HepG2 (cell line): ENCODE results near the gene MGLL. TPM values are rescaled to one million over a fixed set of nuclear protein-coding genes. Genes with fewer than 3 reads are reported as not detected.

Source experiments
- ATAC-seq: fragments of 200-7000 bp; cut with Tn5 transposase; 3 replicates; pipeline ENCODE4 v1.9.1; 2020; ENCODE audit warnings: mild to moderate bottlenecking, moderate library complexity
- BruUV-seq: library from RNA; stranded (reverse); fragments of 400-500 nt; replicated peaks from 2 replicates; lab custom pipeline; 2021; lab: Mats Ljungman, UMichigan
- CTCF ChIA-PET: fragments of 300-600 bp; formaldehyde crosslinking; extraction: SDS; loops from one replicate; lab custom pipeline; 2021; ENCODE audit warnings: low total read pairs, inconsistent platforms, low intra/inter-chr PET ratio; lab: Yijun Ruan, JAX
- POLR2A ChIA-PET: fragments of 350-600 bp; sonication (Branson Sonifier 250); formaldehyde crosslinking; loops from one replicate; lab custom pipeline; 2020; ENCODE audit warnings: antibody characterized with exemption, inconsistent platforms; lab: Yijun Ruan, JAX
- DNase-seq: peaks from one replicate; pipeline ENCODE4 v3.0.0-alpha.2; 2015; ENCODE audit warnings: low spot score
- FAIRE-seq: peaks from 3 replicates; lab custom pipeline; 2011; peaks lifted over from hg19 to GRCh38; lab: Jason Lieb, UNC
- H2AFZ ChIP-seq: one replicate; pipeline ENCODE4 v1.6.1; 2011; ENCODE audit warnings: low read length, inconsistent platforms
- H3K27ac ChIP-seq: fragments of 300-600 bp; 3 replicates; pipeline ENCODE4 v1.8.0; 2011; ENCODE audit warnings: mixed run types, mild to moderate bottlenecking, mixed read lengths, low read length, inconsistent platforms; ENCODE audit not compliant: insufficient read depth; ENCODE audit errors: extremely low read length
- H3K27me3 ChIP-seq, 2 experiments: fragments of 200-600 bp in 1 of 2; 2 replicates in 1 of 2; 3 replicates in 1 of 2; pipeline versions ENCODE4 v1.6.0 to v1.8.0; 2011; ENCODE audit warnings: low read length in 2 of 2, mild to moderate bottlenecking in 2 of 2, moderate library complexity in 2 of 2, inconsistent platforms in 1 of 2; ENCODE audit not compliant: insufficient read depth in 2 of 2, control insufficient read depth in 1 of 2
- H3K36me3 ChIP-seq, 2 experiments: fragments of 200-600 bp in 1 of 2; replicated peaks in 1 of 2; 2 replicates in 1 of 2; 3 replicates in 1 of 2; pipeline versions ENCODE4 v1.5.1 to v1.8.0; 2011; ENCODE audit warnings: low read length in 2 of 2, inconsistent platforms in 1 of 2; ENCODE audit not compliant: insufficient read depth in 2 of 2, control insufficient read depth in 1 of 2
- H3K4me1 ChIP-seq: 2 replicates; pipeline ENCODE4 v1.5.1; 2012; ENCODE audit warnings: low read length, inconsistent platforms; ENCODE audit not compliant: insufficient read depth
- H3K4me2 ChIP-seq: 2 replicates; pipeline ENCODE4 v1.6.0; 2011; ENCODE audit warnings: low read depth, low read length, inconsistent platforms
- H3K4me3 ChIP-seq, 3 experiments: fragments of 200-600 bp in 1 of 3; sonication (generic), shearing (Covaris generic) in 1 of 3; replicated peaks in 1 of 3; 2 replicates each; pipeline ENCODE4 v1.5.1; 2011 to 2016; ENCODE audit warnings: low read length in 3 of 3, inconsistent platforms in 2 of 3, low read depth in 2 of 3, mild to moderate bottlenecking in 2 of 3, control low read depth in 1 of 3, mixed read lengths in 1 of 3; ENCODE audit not compliant: insufficient read depth in 1 of 3
- H3K79me2 ChIP-seq: one replicate; pipeline ENCODE4 v1.6.1; 2011; ENCODE audit warnings: low read length, inconsistent platforms; ENCODE audit not compliant: insufficient read depth
- H3K9ac ChIP-seq: 2 replicates; pipeline ENCODE4 v1.6.0; 2011; ENCODE audit warnings: mild to moderate bottlenecking, low read depth, low read length, inconsistent platforms; ENCODE audit not compliant: insufficient read depth
- H3K9me3 ChIP-seq: 2 replicates; pipeline ENCODE4 v1.5.1; 2012; ENCODE audit warnings: mild to moderate bottlenecking, low read length
- H4K20me1 ChIP-seq: 2 replicates; pipeline ENCODE4 v1.6.0; 2011; ENCODE audit warnings: inconsistent platforms, mild to moderate bottlenecking, low read length, moderate library complexity; ENCODE audit not compliant: insufficient read depth
- ADNP ChIP-seq: sonication (generic); formaldehyde crosslinking; IDR thresholded peaks from 2 replicates; pipeline ENCODE4 v1.4.0; 2020; ENCODE audit warnings: missing genetic modification reagents
- AKNA ChIP-seq: sonication (generic); formaldehyde crosslinking; IDR thresholded peaks from 2 replicates; pipeline ENCODE4 v1.4.0; 2020; ENCODE audit warnings: missing genetic modification reagents, borderline replicate concordance
- HNF4A ChIP-seq: sonication (generic); formaldehyde crosslinking; IDR thresholded peaks from 2 replicates; pipeline ENCODE4 v1.4.0; 2020; ENCODE audit warnings: missing genetic modification reagents
- MTF1 ChIP-seq: sonication (generic); formaldehyde crosslinking; IDR thresholded peaks from 2 replicates; pipeline ENCODE4 v1.5.0; 2020; ENCODE audit warnings: missing genetic modification reagents
- PLRG1 ChIP-seq: fragments of 450-650 bp; conservative IDR thresholded peaks from 2 replicates; pipeline ENCODE4 v1.6.1; 2016
- REXO4 ChIP-seq: sonication (generic); formaldehyde crosslinking; IDR thresholded peaks from 2 replicates; pipeline ENCODE4 v1.8.0; 2022; ENCODE audit warnings: missing genetic modification reagents, mild to moderate bottlenecking, borderline replicate concordance
- SRF ChIP-seq: IDR thresholded peaks from 2 replicates; pipeline ENCODE4 v1.6.1; 2011; ENCODE audit warnings: mild to moderate bottlenecking, low read depth, low read length, moderate library complexity
- WGBS: methylation state at CpG from one replicate; pipeline ENCODE4 v1.1.6; 2017; ENCODE audit warnings: low lambda C conversion rate; 5-methylcytosine and 5-hydroxymethylcytosine counted together
- in situ Hi-C: cut with HindIII; loops from 2 replicates; pipeline ENCODE4 v1.10.0; 2017; ENCODE audit warnings: low pct_unique_long_range_greater_than_20kb; ENCODE audit not compliant: extremely low pct_ligation_motif_present
- intact Hi-C: fragments of 100-400 bp; cut with micrococcal nuclease; formaldehyde crosslinking; loops from one replicate; pipeline ENCODE4 v1.10.0; 2022; ENCODE audit not compliant: unreplicated experiment
- polyA plus RNA-seq, 8 experiments: library from polyadenylated mRNA; depleted of rRNA in 3 of 8; stranded (reverse) in 7 of 8; unstranded in 1 of 8; fragments of >200 nt; fragmentation: Illumina TruSeq in 4 of 8; extraction: Trizol in 4 of 8; gene quantifications; 2 replicates each; pipeline versions ENCODE4 v1.2.1 to v1.2.3, GENCODE V29; 2011 to 2016; ENCODE audit warnings: low read depth in 4 of 8, missing spikeins in 1 of 8, mixed read lengths in 1 of 8; ENCODE audit not compliant: insufficient read depth in 1 of 8
- total RNA-seq, 5 experiments: library from RNA; depleted of rRNA; stranded (reverse); fragments of >200 nt; fragmentation: Illumina TruSeq; extraction: Trizol; gene quantifications; 2 replicates each; pipeline ENCODE4 v1.2.3, GENCODE V29; 2016; ENCODE audit warnings: low read depth in 1 of 5
- TF ChIP-seq, protein P1 (sequence below): sonication (generic); formaldehyde crosslinking; IDR thresholded peaks from 2 replicates; pipeline ENCODE4 v1.4.0; 2020; ENCODE audit warnings: mild to moderate bottlenecking, missing genetic modification reagents

The MGLL gene
- total and polyA plus RNA-seq, 2 of the 13 experiments (the other 11 are each of a cell fraction or from before 2014, with no cell fraction given), result not detected

- Histone ChIP-seq H2AFZ (no peak overlapping the region), H3K9ac (no peak overlapping the region), H3K4me2 (no peak overlapping the region), H3K27ac (no peak overlapping the region), H3K9me3 (no peaks in the 10 kb centered on the region), H3K4me1 (no peaks in the 10 kb centered on the region), H3K36me3 (no peaks in the 10 kb centered on the region), H3K79me2 (no peaks in the 10 kb centered on the region), H3K4me3 (no peak overlapping the region), H3K27me3 (peaks cover 1 to 46% of the 10 kb centered on the region in 2 experiments; a peak in 4 of 5 replicates), H4K20me1 (no peaks in the 10 kb centered on the region)
- ATAC-seq (no peak), FAIRE-seq (no peak), DNase-seq (no peak)
- intact Hi-C loops, result no loop called here
- no TSS peak for BruUV-seq
- WGBS, result no CpG with 5 or more reads among the region's 7 CpGs
- TF ChIP-seq, protein P1, sequence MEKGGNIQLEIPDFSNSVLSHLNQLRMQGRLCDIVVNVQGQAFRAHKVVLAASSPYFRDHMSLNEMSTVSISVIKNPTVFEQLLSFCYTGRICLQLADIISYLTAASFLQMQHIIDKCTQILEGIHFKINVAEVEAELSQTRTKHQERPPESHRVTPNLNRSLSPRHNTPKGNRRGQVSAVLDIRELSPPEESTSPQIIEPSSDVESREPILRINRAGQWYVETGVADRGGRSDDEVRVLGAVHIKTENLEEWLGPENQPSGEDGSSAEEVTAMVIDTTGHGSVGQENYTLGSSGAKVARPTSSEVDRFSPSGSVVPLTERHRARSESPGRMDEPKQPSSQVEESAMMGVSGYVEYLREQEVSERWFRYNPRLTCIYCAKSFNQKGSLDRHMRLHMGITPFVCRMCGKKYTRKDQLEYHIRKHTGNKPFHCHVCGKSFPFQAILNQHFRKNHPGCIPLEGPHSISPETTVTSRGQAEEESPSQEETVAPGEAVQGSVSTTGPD, result no peak
- no peak for TF ChIP-seq PLRG1
- no peak for TF ChIP-seq ADNP
- no peak for TF ChIP-seq HNF4A (CRISPR knock-in tag)
- TF ChIP-seq REXO4 (CRISPR knock-in tag), result no peak
- TF ChIP-seq MTF1, result no peak
- no peak for TF ChIP-seq AKNA
- no peak for TF ChIP-seq SRF
- POLR2A ChIA-PET, result no interaction called here
- in situ Hi-C loops, result no loop called here
- CTCF ChIA-PET, result no interaction called here
These were observed 69.0 kb downstream of the MGLL start for GRCh38 chr3:127753338-127753737.
